ENCODE measurements around the gene AACS. TPM values are rescaled to one million over a fixed set of nuclear protein-coding genes. Genes with fewer than 3 reads are reported as not detected.

Gene AACS
- total and polyA plus RNA-seq, 2 of the 4 experiments (the other 2 are of a cell fraction) = 22.0 to 24.9 TPM

- Histone ChIP-seq H3K9me1 (ENCODE audit: insufficient read depth, low read length) (no peaks in the 10 kb centered on the region), H3K18ac (ENCODE audit: low read depth, low read length) (no peak overlapping the region), H2AFZ (replicated peaks; ENCODE audit: low read length, poor library complexity) (no peak overlapping the region), H3K9ac (ENCODE audit: low read depth, low read length) (no peak overlapping the region), H3K4me2 (ENCODE audit: low read depth, low read length) (no peak overlapping the region), H3K27ac (ENCODE audit: insufficient read depth, low read length) (no peak overlapping the region), H2BK120ac (ENCODE audit: low read depth, low read length) (no peak overlapping the region), H3K79me1 (ENCODE audit: low read depth in 1 of 2, low read length in 2 of 2) (no peaks in the 10 kb centered on the region), H4K20me1 (ENCODE audit: insufficient read depth, low read length) (no peaks in the 10 kb centered on the region), H3K23ac (ENCODE audit: low read depth, low read length) (no peak overlapping the region), H3K4me1 (ENCODE audit: control insufficient read depth, insufficient read depth, low read length) (no peaks in the 10 kb centered on the region), H2BK15ac (ENCODE audit: low read depth, low read length) (no peak overlapping the region), H2BK20ac (ENCODE audit: low read depth, low read length) (no peak overlapping the region), H3K9me3 (ENCODE audit: control insufficient read depth, insufficient read depth, low read length) (no peaks in the 10 kb centered on the region), H3K36me3 (ENCODE audit: control insufficient read depth, insufficient read depth, low read length) (peaks cover 20% of the 10 kb centered on the region), H2AK5ac (ENCODE audit: low read depth, low read length) (no peak overlapping the region), H3K56ac (ENCODE audit: extremely low read depth, insufficient read depth, low read length) (no peak overlapping the region), H4K5ac (ENCODE audit: low read depth, low read length) (no peak overlapping the region), H3K4ac (ENCODE audit: low read depth, low read length) (no peak overlapping the region), H2BK5ac (ENCODE audit: low read depth, low read length, poor library complexity, severe bottlenecking) (no peak overlapping the region), H3K14ac (replicated peaks; ENCODE audit: low read depth, low read length) (no peak overlapping the region), H2AK9ac (replicated peaks; ENCODE audit: low read depth, low read length, poor library complexity) (no peak overlapping the region), H3K27me3 (ENCODE audit: control insufficient read depth, insufficient read depth, low read length) (no peaks in the 10 kb centered on the region), H4K8ac (ENCODE audit: low read depth in 2 of 2, low read length in 2 of 2) (no peak overlapping the region), H3K4me3 (ENCODE audit: insufficient read depth, low read depth, low read length) (no peak overlapping the region), H4K91ac (ENCODE audit: insufficient read depth, low read depth, low read length) (no peak overlapping the region)
- CTCF ChIA-PET = no interaction called here
- no peak for DNase-seq
- TF ChIP-seq FOS (IDR thresholded peaks at IDR 0.05; ENCODE audit: low read depth, low read length) (no peak), MXI1 (IDR thresholded peaks at IDR 0.05; ENCODE audit: borderline replicate concordance, low read depth, low read length) (no peak), RCOR1 (IDR thresholded peaks at IDR 0.05; ENCODE audit: insufficient replicate concordance, low read length) (no peak), SMC3 (IDR thresholded peaks at IDR 0.05; ENCODE audit: low read depth, low read length) (no peak), CEBPB (IDR thresholded peaks at IDR 0.05; ENCODE audit: low read depth, low read length) (no peak), MAFK (IDR thresholded peaks at IDR 0.05; ENCODE audit: low read depth, low read length) (no peak), MAZ (IDR thresholded peaks at IDR 0.05; ENCODE audit: borderline replicate concordance, low read depth, low read length) (no peak)
- TF ChIP-seq, protein P1, sequence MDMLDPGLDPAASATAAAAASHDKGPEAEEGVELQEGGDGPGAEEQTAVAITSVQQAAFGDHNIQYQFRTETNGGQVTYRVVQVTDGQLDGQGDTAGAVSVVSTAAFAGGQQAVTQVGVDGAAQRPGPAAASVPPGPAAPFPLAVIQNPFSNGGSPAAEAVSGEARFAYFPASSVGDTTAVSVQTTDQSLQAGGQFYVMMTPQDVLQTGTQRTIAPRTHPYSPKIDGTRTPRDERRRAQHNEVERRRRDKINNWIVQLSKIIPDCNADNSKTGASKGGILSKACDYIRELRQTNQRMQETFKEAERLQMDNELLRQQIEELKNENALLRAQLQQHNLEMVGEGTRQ (IDR thresholded peaks at IDR 0.05; ENCODE audit: low read depth, low read length) = no peak
- in situ Hi-C loops (cut with MboI; ENCODE audit: low sequenced_read_pairs) = no loop called here
- POLR2A ChIA-PET (ENCODE audit: unreplicated experiment) = no interaction called here
- BruUV-seq (replicated peaks) = no TSS peak
- no peak for ATAC-seq (ENCODE audit: low read depth)
- WGBS, 2 experiments (ENCODE audit: extremely low coverage in 2 of 2, insufficient read length in 1 of 2) = 90% methylated on average over 2 of the region's 18 CpGs; no CpG with 5 or more reads in 1 of the 2 experiments
- dilution Hi-C loops (cut with HindIII; ENCODE audit: low sequenced_read_pairs, unreplicated experiment) = no loop called here
- intact Hi-C loops (cut with micrococcal nuclease) = no loop called here
Measured at GRCh38 chr12:125129591-125130255, 64.5 kb downstream of the AACS start.
